Measurements from ENCODE around the gene SH3RF2. TPM values are rescaled to one million over a fixed set of nuclear protein-coding genes. Genes with fewer than 3 reads are reported as not detected.

Gene SH3RF2
- total RNA-seq, 4 donors from 2014 or later: 19.2 to 97.1 (median 39.1) TPM

GRCh38 chr5:146041180-146041789 is 104.9 kb downstream of the SH3RF2 start:
- DNase-seq (no peak), ATAC-seq (no peak)
- Histone ChIP-seq H3K36me3 (no peaks in the 10 kb centered on the region), H3K9me3 (no peaks in the 10 kb centered on the region), H3K27ac (no peak overlapping the region), H3K27me3 (no peaks in the 10 kb centered on the region), H3K4me3 (no peak overlapping the region), H3K4me1 (no peaks in the 10 kb centered on the region)
- in situ Hi-C loops (cut with MboI; ENCODE audit: low sequenced_read_pairs in 4 of 4): loop anchor here in 1 of 4 donors (25.0 kb wide), 1 partner anchor 1829 kb away; no protein-coding TSS in a partner anchor
- intact Hi-C loops (cut with DNase I; ENCODE audit: low total_unique reads): no loop called here
- TF ChIP-seq POLR2A (IDR thresholded peaks at IDR 0.05) (no peak), CTCF (IDR thresholded peaks at IDR 0.05 in 4 of 5, conservative IDR thresholded peaks at IDR 0.05 in 1 of 5) (peak in 3 of 5 experiments; percentile 11 to 31 (median 22))

GRCh38 chr5:146042628-146043279 is 106.4 kb downstream of the SH3RF2 start:
- Histone ChIP-seq H3K27me3 (no peaks in the 10 kb centered on the region), H3K36me3 (no peaks in the 10 kb centered on the region), H3K4me3 (no peak overlapping the region), H3K9me3 (no peaks in the 10 kb centered on the region), H3K27ac (no peak overlapping the region), H3K4me1 (no peaks in the 10 kb centered on the region)
- ATAC-seq (no peak), DNase-seq (no peak)
- no peak for TF ChIP-seq CTCF (IDR thresholded peaks at IDR 0.05 in 4 of 5, conservative IDR thresholded peaks at IDR 0.05 in 1 of 5)
- no peak for TF ChIP-seq POLR2A (IDR thresholded peaks at IDR 0.05)
- in situ Hi-C loops (cut with MboI; ENCODE audit: low sequenced_read_pairs in 4 of 4) (loop anchor here in 1 of 4 donors (25.0 kb wide), 1 partner anchor 1830 kb away; no protein-coding TSS in a partner anchor), intact Hi-C loops (cut with DNase I; ENCODE audit: low total_unique reads) (no loop called here)

DNA sequence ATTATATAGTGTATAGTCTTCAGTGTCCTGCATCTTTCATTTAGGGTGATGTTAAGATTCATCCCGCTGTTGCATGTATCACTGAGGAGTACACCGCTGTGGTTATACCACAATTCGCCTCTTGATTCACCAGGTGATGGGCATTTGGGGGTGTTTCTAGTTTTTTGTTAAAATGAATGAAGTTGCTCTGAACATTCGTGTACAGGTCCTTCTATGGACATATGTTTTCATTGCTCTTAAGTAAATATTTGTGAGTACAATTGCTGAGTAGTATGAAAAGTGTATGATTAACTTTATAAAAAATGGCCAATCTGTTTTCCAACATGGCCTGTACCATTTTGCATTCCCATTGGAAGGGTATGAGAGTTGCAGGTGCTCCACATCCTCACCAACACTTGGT is 107.3 kb downstream of the SH3RF2 start:
- no peaks in the 10 kb centered on the region for H3K9me3 ChIP-seq
- in situ Hi-C loops (cut with MboI; ENCODE audit: low sequenced_read_pairs in 4 of 4): loop anchor here in 1 of 4 donors (25.0 kb wide), 1 partner anchor 1831 kb away; no protein-coding TSS in a partner anchor
- no peaks in the 10 kb centered on the region for H3K27me3 ChIP-seq
- H3K4me3 ChIP-seq: no peak overlapping the region
- no peaks in the 10 kb centered on the region for H3K36me3 ChIP-seq
- ATAC-seq (no peak), DNase-seq (no peak)
- no peaks in the 10 kb centered on the region for H3K4me1 ChIP-seq
- TF ChIP-seq CTCF (IDR thresholded peaks at IDR 0.05 in 4 of 5, conservative IDR thresholded peaks at IDR 0.05 in 1 of 5) (no peak), POLR2A (IDR thresholded peaks at IDR 0.05) (no peak)
- intact Hi-C loops (cut with DNase I; ENCODE audit: low total_unique reads): no loop called here
- H3K27ac ChIP-seq: no peak overlapping the region

GRCh38 chr5:146047396-146047795 is 111.0 kb downstream of the SH3RF2 start:
- intact Hi-C loops (cut with DNase I; ENCODE audit: low total_unique reads): loop anchor here (5.0 kb wide), 4 partner anchors 110 to 350 kb away; partner anchors contain the start of genes PRELID2 and SH3RF2
- DNase-seq (no peak), ATAC-seq (no peak)
- Histone ChIP-seq H3K9me3 (no peaks in the 10 kb centered on the region), H3K4me1 (peaks cover 0 to 4% of the 10 kb centered on the region in 2 donors), H3K4me3 (no peak overlapping the region), H3K27me3 (no peaks in the 10 kb centered on the region), H3K27ac (no peak overlapping the region), H3K36me3 (no peaks in the 10 kb centered on the region)
- in situ Hi-C loops (cut with MboI; ENCODE audit: low sequenced_read_pairs in 4 of 4): loop anchor here in 1 of 4 donors (25.0 kb wide), 1 partner anchor 1835 kb away; no protein-coding TSS in a partner anchor
- no peak for TF ChIP-seq CTCF (IDR thresholded peaks at IDR 0.05 in 4 of 5, conservative IDR thresholded peaks at IDR 0.05 in 1 of 5)
- TF ChIP-seq POLR2A (IDR thresholded peaks at IDR 0.05): no peak
